IMR-90 (cell line): ENCODE results near the gene EVA1C. TPM values are rescaled to one million over a fixed set of nuclear protein-coding genes. Genes with fewer than 3 reads are reported as not detected.

Experiments used
- ATAC-seq: fragments of 200-7000 bp; cut with Tn5 transposase; 2 replicates; pipeline ENCODE4 v1.9.1; 2020; ENCODE audit warnings: low read depth, mild to moderate bottlenecking, moderate library complexity
- BruUV-seq: library from RNA; stranded (reverse); fragments of 400-500 nt; replicated peaks from 2 replicates; lab custom pipeline; 2021; lab: Mats Ljungman, UMichigan
- CTCF ChIA-PET: fragments of 300-600 bp; formaldehyde crosslinking; extraction: SDS; loops from one replicate; lab custom pipeline; 2021; ENCODE audit warnings: antibody characterized with exemption; lab: Yijun Ruan, JAX
- POLR2A ChIA-PET: fragments of 300-600 bp; sonication (Branson Sonifier 250); formaldehyde crosslinking; loops from one replicate; lab custom pipeline; 2022; ENCODE audit warnings: antibody characterized with exemption; ENCODE audit not compliant: unreplicated experiment; lab: Charles Lee
- DNase-seq: peaks from one replicate; pipeline ENCODE4 v3.0.0; 2013
- H2AFZ ChIP-seq: replicated peaks from 2 replicates; pipeline ENCODE3; 2013; ENCODE audit warnings: low read length, mild to moderate bottlenecking; ENCODE audit not compliant: poor library complexity
- H2AK5ac ChIP-seq: 2 replicates; pipeline ENCODE4 v1.6.1; 2013; ENCODE audit warnings: low read depth, low read length, inconsistent platforms
- H2AK9ac ChIP-seq: replicated peaks from 2 replicates; pipeline ENCODE3; 2013; ENCODE audit warnings: mild to moderate bottlenecking, low read depth, low read length, moderate library complexity; ENCODE audit not compliant: poor library complexity
- H2BK120ac ChIP-seq: 2 replicates; pipeline ENCODE4 v1.6.1; 2013; ENCODE audit warnings: low read depth, low read length, inconsistent platforms
- H2BK15ac ChIP-seq: 3 replicates; pipeline ENCODE4 v1.6.1; 2013; ENCODE audit warnings: low read depth, low read length, inconsistent platforms
- H2BK20ac ChIP-seq: 2 replicates; pipeline ENCODE4 v1.6.1; 2013; ENCODE audit warnings: low read depth, mild to moderate bottlenecking, inconsistent platforms, low read length, moderate library complexity
- H2BK5ac ChIP-seq: 2 replicates; pipeline ENCODE4 v1.6.1; 2013; ENCODE audit warnings: mild to moderate bottlenecking, low read depth, low read length, inconsistent platforms; ENCODE audit not compliant: poor library complexity, severe bottlenecking
- H3K14ac ChIP-seq: replicated peaks from 2 replicates; pipeline ENCODE4 v1.6.1; 2013; ENCODE audit warnings: low read depth, low read length, inconsistent platforms
- H3K18ac ChIP-seq: 2 replicates; pipeline ENCODE4 v1.6.1; 2013; ENCODE audit warnings: low read depth, low read length, control low read depth
- H3K23ac ChIP-seq: 2 replicates; pipeline ENCODE4 v1.6.1; 2013; ENCODE audit warnings: low read depth, low read length, inconsistent platforms
- H3K27ac ChIP-seq: 2 replicates; pipeline ENCODE4 v1.5.1; 2013; ENCODE audit warnings: mild to moderate bottlenecking, control low read depth, low read length; ENCODE audit not compliant: insufficient read depth
- H3K27me3 ChIP-seq: 2 replicates; pipeline ENCODE4 v1.6.1; 2013; ENCODE audit warnings: low read length; ENCODE audit not compliant: control insufficient read depth, insufficient read depth
- H3K36me3 ChIP-seq: 2 replicates; pipeline ENCODE4 v1.6.1; 2013; ENCODE audit warnings: low read length, mixed read lengths; ENCODE audit not compliant: control insufficient read depth, insufficient read depth
- H3K4ac ChIP-seq: 2 replicates; pipeline ENCODE4 v1.6.1; 2013; ENCODE audit warnings: low read depth, low read length, inconsistent platforms
- H3K4me1 ChIP-seq: 2 replicates; pipeline ENCODE4 v1.6.1; 2013; ENCODE audit warnings: low read length, mixed read lengths; ENCODE audit not compliant: control insufficient read depth, insufficient read depth
- H3K4me2 ChIP-seq: 2 replicates; pipeline ENCODE4 v1.6.1; 2013; ENCODE audit warnings: low read depth, mild to moderate bottlenecking, control low read depth, low read length, moderate library complexity
- H3K4me3 ChIP-seq: 2 replicates; pipeline ENCODE4 v1.5.1; 2013; ENCODE audit warnings: low read depth, mild to moderate bottlenecking, control low read depth, low read length, moderate library complexity; ENCODE audit not compliant: insufficient read depth
- H3K56ac ChIP-seq: 2 replicates; pipeline ENCODE4 v1.6.1; 2013; ENCODE audit warnings: low read length, inconsistent platforms; ENCODE audit not compliant: insufficient read depth; ENCODE audit errors: extremely low read depth
- H3K79me1 ChIP-seq, 2 experiments: 2 replicates each; pipeline ENCODE4 v1.6.1; 2013; ENCODE audit warnings: low read length in 2 of 2, inconsistent platforms in 1 of 2, low read depth in 1 of 2
- H3K9ac ChIP-seq: 2 replicates; pipeline ENCODE4 v1.6.1; 2013; ENCODE audit warnings: low read depth, low read length, control low read depth
- H3K9me1 ChIP-seq: 2 replicates; pipeline ENCODE4 v1.6.1; 2013; ENCODE audit warnings: low read length, inconsistent platforms; ENCODE audit not compliant: insufficient read depth
- H3K9me3 ChIP-seq: 2 replicates; pipeline ENCODE4 v1.6.1; 2013; ENCODE audit warnings: low read length; ENCODE audit not compliant: control insufficient read depth, insufficient read depth
- H4K20me1 ChIP-seq: 2 replicates; pipeline ENCODE4 v1.6.1; 2013; ENCODE audit warnings: low read length, inconsistent platforms; ENCODE audit not compliant: insufficient read depth
- H4K5ac ChIP-seq: 2 replicates; pipeline ENCODE4 v1.6.1; 2013; ENCODE audit warnings: mild to moderate bottlenecking, low read depth, low read length, control low read depth
- H4K8ac ChIP-seq, 2 experiments: 2 replicates each; pipeline ENCODE4 v1.6.1; 2013; ENCODE audit warnings: low read depth in 2 of 2, low read length in 2 of 2, control low read depth in 1 of 2, inconsistent platforms in 1 of 2
- H4K91ac ChIP-seq: 2 replicates; pipeline ENCODE4 v1.6.1; 2013; ENCODE audit warnings: low read depth, low read length, inconsistent platforms; ENCODE audit not compliant: insufficient read depth
- BHLHE40 ChIP-seq: fragments of 150-350 bp; IDR thresholded peaks from 2 replicates; pipeline ENCODE4 v1.6.1; 2016; ENCODE audit warnings: mild to moderate bottlenecking, low read depth, low read length
- CEBPB ChIP-seq: IDR thresholded peaks from 2 replicates; pipeline ENCODE4 v1.6.1; 2012; ENCODE audit warnings: low read depth, low read length, improper control_type of control experiment
- CHD1 ChIP-seq: IDR thresholded peaks from 2 replicates; pipeline ENCODE4 v1.6.1; 2012; ENCODE audit warnings: low read depth, low read length, improper control_type of control experiment
- ELK1 ChIP-seq: fragments of 150-350 bp; IDR thresholded peaks from 2 replicates; pipeline ENCODE4 v1.6.1; 2016; ENCODE audit warnings: low read depth, mild to moderate bottlenecking, low read length, moderate library complexity, borderline replicate concordance
- MAFK ChIP-seq: IDR thresholded peaks from 2 replicates; pipeline ENCODE4 v1.6.1; 2012; ENCODE audit warnings: low read depth, low read length, improper control_type of control experiment
- MAZ ChIP-seq: IDR thresholded peaks from 2 replicates; pipeline ENCODE4 v1.6.1; 2012; ENCODE audit warnings: low read depth, mild to moderate bottlenecking, low read length, improper control_type of control experiment, moderate library complexity, borderline replicate concordance
- MXI1 ChIP-seq: IDR thresholded peaks from 2 replicates; pipeline ENCODE4 v1.6.1; 2012; ENCODE audit warnings: low read depth, mild to moderate bottlenecking, low read length, moderate library complexity, borderline replicate concordance
- NFE2L2 ChIP-seq: fragments of 150-350 bp; IDR thresholded peaks from 2 replicates; pipeline ENCODE4 v1.6.1; 2016; ENCODE audit warnings: low read depth, mild to moderate bottlenecking, low read length
- RAD21 ChIP-seq: IDR thresholded peaks from 2 replicates; pipeline ENCODE4 v1.6.1; 2012; ENCODE audit warnings: low read length, improper control_type of control experiment
- RCOR1 ChIP-seq: IDR thresholded peaks from 2 replicates; pipeline ENCODE4 v1.6.1; 2012; ENCODE audit warnings: mild to moderate bottlenecking, low read length, improper control_type of control experiment; ENCODE audit not compliant: insufficient replicate concordance
- WGBS, 2 experiments: methylation state at CpG; one replicate each; pipeline versions ENCODE4 v1.1.5 to v1.1.7; 2013; ENCODE audit warnings: missing lambda C conversion rate in 2 of 2; ENCODE audit not compliant: insufficient read length in 1 of 2; ENCODE audit errors: extremely low coverage in 2 of 2; 5-methylcytosine and 5-hydroxymethylcytosine counted together
- dilution Hi-C: fragments of 300-500 bp; cut with HindIII; formaldehyde crosslinking; loops from one replicate; pipeline ENCODE4 v1.14.3; 2018; ENCODE audit warnings: low sequenced_read_pairs; ENCODE audit not compliant: unreplicated experiment
- in situ Hi-C: fragments of 300-500 bp; cut with MboI; formaldehyde crosslinking; loops from 3 replicates; pipeline ENCODE4 v1.14.3; 2019; ENCODE audit warnings: low sequenced_read_pairs, inconsistent platforms, mixed read lengths
- intact Hi-C: fragments of 100-400 bp; cut with micrococcal nuclease; formaldehyde crosslinking; loops from 2 replicates; pipeline ENCODE4 v1.10.0; 2022
- polyA plus RNA-seq, 3 experiments: library from polyadenylated mRNA; depleted of rRNA; stranded (reverse); fragments of >200 nt; gene quantifications; 2 replicates each; pipeline ENCODE4 v1.2.3, GENCODE V29; 2012; ENCODE audit warnings: low replicate concordance in 1 of 3
- total RNA-seq: library from RNA; depleted of rRNA; stranded (reverse); fragments of >200 nt; gene quantifications from 2 replicates; pipeline ENCODE4 v1.2.3, GENCODE V29; 2012
- TF ChIP-seq, protein P1 (sequence below): fragments of 150-350 bp; IDR thresholded peaks from 2 replicates; pipeline ENCODE4 v1.6.1; 2017; ENCODE audit warnings: mild to moderate bottlenecking, antibody characterized with exemption, low read length, low read depth

The EVA1C gene
- total and polyA plus RNA-seq, 2 of the 4 experiments (the other 2 are of a cell fraction): 0.72 to 1.1 TPM

GRCh38 chr21:32507342-32507919, 94.9 kb downstream of the EVA1C start:
- no peak for DNase-seq
- Histone ChIP-seq H2BK120ac (no peak overlapping the region), H2AFZ (no peak overlapping the region), H4K5ac (no peak overlapping the region), H3K27ac (no peak overlapping the region), H2BK15ac (no peak overlapping the region), H3K4me2 (no peak overlapping the region), H2AK5ac (no peak overlapping the region), H3K9ac (no peak overlapping the region), H3K14ac (no peak overlapping the region), H4K91ac (no peak overlapping the region), H3K23ac (no peak overlapping the region), H3K4me3 (no peak overlapping the region), H3K56ac (no peak overlapping the region), H2BK20ac (no peak overlapping the region), H3K4me1 (no peaks in the 10 kb centered on the region), H3K79me1 (no peaks in the 10 kb centered on the region), H3K4ac (no peak overlapping the region), H4K20me1 (no peaks in the 10 kb centered on the region), H3K9me3 (no peaks in the 10 kb centered on the region), H3K18ac (no peak overlapping the region), H2BK5ac (no peak overlapping the region), H2AK9ac (no peak overlapping the region), H3K36me3 (no peaks in the 10 kb centered on the region), H3K27me3 (no peaks in the 10 kb centered on the region), H4K8ac (no peak overlapping the region), H3K9me1 (peaks cover 8% of the 10 kb centered on the region; the same call in 1 of the 2 replicates)
- WGBS, 2 experiments: 92% methylated on average over 13 of the region's 16 CpGs; no CpG with 5 or more reads in 1 of the 2 experiments
- TF ChIP-seq, protein P1, sequence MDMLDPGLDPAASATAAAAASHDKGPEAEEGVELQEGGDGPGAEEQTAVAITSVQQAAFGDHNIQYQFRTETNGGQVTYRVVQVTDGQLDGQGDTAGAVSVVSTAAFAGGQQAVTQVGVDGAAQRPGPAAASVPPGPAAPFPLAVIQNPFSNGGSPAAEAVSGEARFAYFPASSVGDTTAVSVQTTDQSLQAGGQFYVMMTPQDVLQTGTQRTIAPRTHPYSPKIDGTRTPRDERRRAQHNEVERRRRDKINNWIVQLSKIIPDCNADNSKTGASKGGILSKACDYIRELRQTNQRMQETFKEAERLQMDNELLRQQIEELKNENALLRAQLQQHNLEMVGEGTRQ: no peak
- TF ChIP-seq ELK1 (no peak), RAD21 (no peak), BHLHE40 (no peak), CEBPB (no peak), NFE2L2 (no peak), MAZ (no peak), RCOR1 (no peak), CHD1 (no peak), MXI1 (no peak), MAFK (no peak)
- ChIA-PET CTCF (no interaction called here), POLR2A (no interaction called here)
- intact Hi-C loops: no loop called here
- in situ Hi-C loops: no loop called here
- ATAC-seq: no peak
- no TSS peak for BruUV-seq
- dilution Hi-C loops: no loop called here
